ENCODE measurements around the gene MIGA2.

Gene MIGA2

GRCh38 chr9:129058965-129059795 is 22.8 kb downstream of the MIGA2 start:
- no peak for TF ChIP-seq CTCF (IDR thresholded peaks at IDR 0.05; ENCODE audit: extremely low read depth, missing control alignments)
- DNase-seq (ENCODE audit: low spot score) = no peak

GRCh38 chr9:129059796-129060785 is 23.7 kb downstream of the MIGA2 start:
- no peak for DNase-seq (ENCODE audit: low spot score)
- TF ChIP-seq CTCF (IDR thresholded peaks at IDR 0.05; ENCODE audit: extremely low read depth, missing control alignments) = no peak

GRCh38 chr9:129060991-129061390 is 24.6 kb downstream of the MIGA2 start:
- DNase-seq (ENCODE audit: low spot score) = no peak
- TF ChIP-seq CTCF (IDR thresholded peaks at IDR 0.05; ENCODE audit: extremely low read depth, missing control alignments) = no peak

GRCh38 chr9:129063061-129063460 is 26.6 kb downstream of the MIGA2 start:
- DNase-seq (ENCODE audit: low spot score) = no peak
- TF ChIP-seq CTCF (IDR thresholded peaks at IDR 0.05; ENCODE audit: extremely low read depth, missing control alignments) = no peak

- no peak for DNase-seq (ENCODE audit: low spot score)
- no peak for TF ChIP-seq CTCF (IDR thresholded peaks at IDR 0.05; ENCODE audit: extremely low read depth, missing control alignments)
Observed at GRCh38 chr9:129064499-129064908, 28.1 kb downstream of the MIGA2 start.

GRCh38 chr9:129068110-129068509 is 31.7 kb downstream of the MIGA2 start:
- no peak for DNase-seq (ENCODE audit: low spot score)
- TF ChIP-seq CTCF (IDR thresholded peaks at IDR 0.05; ENCODE audit: extremely low read depth, missing control alignments) = no peak

Data from GM20000 (cell line).